ENCODE data around the gene KLK3.

The KLK3 gene

DNA sequence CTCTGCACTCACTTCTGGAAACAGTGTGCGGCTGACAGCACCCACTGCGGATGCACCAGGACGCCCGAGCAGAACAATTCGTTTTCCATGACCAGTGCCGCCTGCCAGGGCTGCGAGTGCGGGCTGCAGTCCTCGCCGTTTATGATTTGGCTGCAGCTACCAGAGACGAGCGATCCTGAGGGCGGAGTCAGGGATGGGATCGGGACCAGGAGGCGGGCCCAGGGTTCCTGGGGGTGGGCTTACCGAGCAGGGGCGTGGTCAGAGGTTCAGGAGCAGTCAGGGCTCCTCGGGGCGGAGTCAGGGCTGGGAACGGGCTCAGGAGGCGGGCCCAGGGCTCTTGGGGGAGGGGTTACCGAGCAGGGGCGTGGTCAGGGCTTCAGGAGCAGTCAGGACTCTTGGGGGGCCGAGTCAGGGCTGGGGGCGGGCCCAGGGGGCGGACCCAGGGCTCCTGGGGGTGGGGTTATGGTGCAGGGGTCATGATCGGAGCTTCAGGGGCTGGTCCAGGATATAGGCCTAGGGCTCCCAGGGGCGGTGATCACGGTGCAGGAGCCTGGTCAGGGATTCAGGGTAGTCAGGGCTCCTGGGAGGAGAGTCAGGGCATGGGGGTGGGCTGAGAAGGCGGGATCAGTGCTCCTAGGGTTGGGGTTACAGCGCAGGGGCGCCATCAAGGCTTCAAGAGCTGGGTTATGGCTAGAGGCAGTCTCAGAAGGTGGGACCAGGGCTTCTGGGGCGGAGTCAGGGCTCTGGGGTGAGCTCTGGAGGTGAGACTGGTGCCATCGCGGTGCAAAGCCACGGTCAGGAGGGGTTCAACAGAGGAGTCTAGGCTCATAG lies 54.7 kb downstream of the KLK3 start:
- no peak for DNase-seq (ENCODE audit: low read depth)
- Histone ChIP-seq H3K4me3 (ENCODE audit: low read length) (no peak overlapping the region), H3K36me3 (ENCODE audit: control insufficient read depth, insufficient read depth, low read length, severe bottlenecking) (no peaks in the 10 kb centered on the region), H3K4me1 (ENCODE audit: control insufficient read depth, insufficient read depth, low read length) (no peaks in the 10 kb centered on the region), H3K9me3 (ENCODE audit: control insufficient read depth, low read length) (no peaks in the 10 kb centered on the region), H3K27me3 (replicated peaks; ENCODE audit: control insufficient read depth, insufficient read depth, low read length) (peaks cover 60% of the 10 kb centered on the region), H3K9ac (ENCODE audit: low read length) (no peak overlapping the region)
